HG03558 (cell line): Measurements from ENCODE around the gene FLT4.

Source experiments
- ATAC-seq: cut with Tn5 transposase; IDR thresholded peaks from one replicate; pipeline ENCODE4 v1.9.1; 2021; ENCODE audit warnings: moderate number of reproducible peaks; ENCODE audit not compliant: unreplicated experiment; ENCODE audit errors: extremely low read depth

Gene FLT4

GRCh38 chr5:180644129-180644824 is 5.1 kb downstream of the FLT4 start:
- no peak for ATAC-seq

- no peak for ATAC-seq
Observed at GRCh38 chr5:180643191-180643851, 6.1 kb downstream of the FLT4 start.

- ATAC-seq: no peak
Observed at GRCh38 chr5:180642779-180643178, 6.6 kb downstream of the FLT4 start.

GRCh38 chr5:180642181-180642775 is 7.1 kb downstream of the FLT4 start:
- ATAC-seq: no peak

GRCh38 chr5:180641566-180641900 is 7.9 kb downstream of the FLT4 start:
- no peak for ATAC-seq

- no peak for ATAC-seq
Observed at GRCh38 chr5:180640861-180641565, 8.4 kb downstream of the FLT4 start.

GRCh38 chr5:180640611-180640860 is 8.9 kb downstream of the FLT4 start:
- no peak for ATAC-seq

- no peak for ATAC-seq
Observed at GRCh38 chr5:180639741-180640610, 9.4 kb downstream of the FLT4 start.

GRCh38 chr5:180639287-180639686 is 10.1 kb downstream of the FLT4 start:
- ATAC-seq: no peak

GRCh38 chr5:180637962-180638680 is 11.3 kb downstream of the FLT4 start:
- no peak for ATAC-seq

- ATAC-seq: no peak
Observed at GRCh38 chr5:180636403-180637075, 12.9 kb downstream of the FLT4 start.

- ATAC-seq: no peak
Observed at GRCh38 chr5:180636016-180636402, 13.4 kb downstream of the FLT4 start.

- ATAC-seq: no peak
Observed at GRCh38 chr5:180633283-180634177, 15.9 kb downstream of the FLT4 start.

GRCh38 chr5:180632768-180633167 is 16.6 kb downstream of the FLT4 start:
- no peak for ATAC-seq

- ATAC-seq: no peak
Observed at GRCh38 chr5:180631549-180632383, 17.6 kb downstream of the FLT4 start.

GRCh38 chr5:180630426-180630825 is 19.0 kb downstream of the FLT4 start:
- ATAC-seq: no peak

GRCh38 chr5:180629831-180630382 is 19.5 kb downstream of the FLT4 start:
- ATAC-seq: no peak
